Muscle of leg (tissue), 11 donors: ENCODE results near the gene HNRNPUL2. TPM values are rescaled to one million over a fixed set of nuclear protein-coding genes. Genes with fewer than 3 reads are reported as not detected.

Experiments
- DNase-seq: peaks from one replicate; pipeline ENCODE4 v3.0.0; 2013
- H3K27ac ChIP-seq: one replicate; pipeline ENCODE4 v1.5.1; 2013; ENCODE audit warnings: mild to moderate bottlenecking, low read length, control low read depth
- H3K27me3 ChIP-seq: one replicate; pipeline ENCODE4 v1.6.1; 2013; ENCODE audit warnings: low read length; ENCODE audit not compliant: control insufficient read depth, insufficient read depth
- H3K36me3 ChIP-seq: one replicate; pipeline ENCODE4 v1.6.1; 2013; ENCODE audit warnings: low read length; ENCODE audit not compliant: control insufficient read depth, insufficient read depth
- H3K4me1 ChIP-seq: one replicate; pipeline ENCODE4 v1.6.1; 2013; ENCODE audit warnings: low read length; ENCODE audit not compliant: control insufficient read depth, insufficient read depth
- H3K4me3 ChIP-seq: one replicate; pipeline ENCODE4 v1.5.1; 2013; ENCODE audit warnings: low read length, control low read depth
- H3K9me3 ChIP-seq: replicated peaks from 2 replicates; pipeline ENCODE4 v1.6.1; 2013; ENCODE audit warnings: low read depth, low read length; ENCODE audit not compliant: control insufficient read depth
- WGBS: methylation state at CpG from one replicate; pipeline ENCODE4 v1.1.5; 2013; ENCODE audit warnings: missing lambda C conversion rate; ENCODE audit not compliant: insufficient coverage; 5-methylcytosine and 5-hydroxymethylcytosine counted together
- polyA plus RNA-seq, 8 donors: library from polyadenylated mRNA; unstranded; fragments of 120-200 nt; gene quantifications; one replicate each; pipeline versions ENCODE4 v1.2.1 to v1.2.3, GENCODE V29; 2013; ENCODE audit warnings: inconsistent platforms in 1 of 8, low replicate concordance in 1 of 8; ENCODE audit not compliant: insufficient read length in 8 of 8, insufficient read depth in 1 of 8
- total RNA-seq: library from RNA; stranded (reverse); fragments of 120-200 nt; gene quantifications from one replicate; pipeline ENCODE4 v1.2.4, GENCODE V29; 2013

The HNRNPUL2 gene
- total and polyA plus RNA-seq, 9 donors, result 8.6 to 67.5 (median 48.2) TPM

DNA sequence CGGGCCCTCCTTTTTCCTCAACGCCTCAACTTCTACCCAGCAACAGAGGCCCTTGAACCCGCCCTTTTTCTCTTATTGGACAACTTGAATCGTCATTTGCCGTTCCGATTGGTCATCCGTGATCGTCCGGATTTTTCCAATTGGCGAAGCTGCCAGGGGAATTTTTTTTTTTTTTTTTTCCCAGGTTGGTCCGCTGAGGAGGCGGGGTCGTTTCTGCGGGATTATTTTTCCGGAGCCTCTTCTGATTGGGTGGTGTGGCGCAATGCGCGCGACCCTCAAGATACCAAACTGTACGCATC, 564 bp upstream of the HNRNPUL2 start:
- H3K36me3 ChIP-seq, result peaks cover 24% of the 10 kb centered on the region
- H3K4me3 ChIP-seq, result peak overlapping the region; percentile 84
- DNase-seq, result peak; percentile 100
- peak overlapping the region; percentile 99 for H3K27ac ChIP-seq
- H3K9me3 ChIP-seq, result no peaks in the 10 kb centered on the region
- WGBS, result 0% methylated on average over 19 of the region's 20 CpGs
- H3K4me1 ChIP-seq, result peaks cover 29% of the 10 kb centered on the region
- H3K27me3 ChIP-seq, result no peaks in the 10 kb centered on the region

DNA sequence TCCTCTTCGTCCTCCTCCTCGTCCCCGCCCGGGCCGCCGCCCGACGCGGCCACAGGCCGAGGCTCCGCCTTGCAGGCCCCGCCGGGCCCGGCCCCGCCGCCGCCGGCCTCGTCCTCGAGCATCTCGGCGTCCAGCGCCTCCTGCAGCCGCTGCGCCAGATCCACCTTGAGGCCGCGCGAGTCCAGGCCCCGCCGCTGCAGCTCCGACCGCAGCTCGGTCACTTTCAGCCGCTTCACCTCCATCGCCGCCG, 417 bp downstream of the HNRNPUL2 start:
- peaks cover 33% of the 10 kb centered on the region for H3K36me3 ChIP-seq
- WGBS, result 0% methylated on average over 37 of the region's 37 CpGs

DNA sequence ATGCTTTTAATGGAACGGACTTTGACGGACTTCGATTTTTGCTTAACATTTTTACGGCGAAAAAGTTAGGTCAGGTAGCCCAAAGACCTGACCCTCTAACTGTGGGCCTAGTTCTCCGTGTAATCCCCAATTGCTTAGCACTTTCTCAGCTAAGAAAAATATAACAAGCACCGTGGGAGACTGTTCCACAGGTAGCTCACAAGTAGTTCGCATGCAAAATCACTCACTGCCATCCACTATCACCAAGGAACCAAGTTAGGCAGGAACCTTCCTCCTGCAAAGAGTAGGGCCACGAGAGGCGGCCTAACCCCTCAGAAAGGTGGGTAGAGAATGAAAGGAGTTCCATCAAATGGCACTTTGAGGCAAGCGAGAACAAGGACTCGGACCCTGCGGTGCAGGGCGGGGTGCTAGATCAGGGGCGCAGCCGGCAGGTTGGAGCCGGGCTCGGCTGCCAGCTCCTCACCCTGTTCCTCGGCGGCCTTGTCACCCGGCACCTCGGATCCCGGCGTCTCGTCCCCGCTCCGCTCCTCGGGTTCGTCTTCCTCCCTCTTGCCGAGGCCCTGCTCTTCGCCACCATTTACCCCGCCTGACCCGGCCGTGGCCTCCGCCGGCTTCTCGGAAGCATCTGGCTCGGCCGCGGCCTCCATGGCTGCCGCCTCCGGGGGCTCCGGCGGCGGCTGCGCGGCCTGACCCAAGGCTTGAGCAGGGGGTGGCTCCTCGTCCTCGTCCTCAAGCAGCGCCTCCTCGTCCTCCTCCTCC, 922 bp downstream of the HNRNPUL2 start:
- DNase-seq, result no peak
- no peaks in the 10 kb centered on the region for H3K27me3 ChIP-seq
- no peaks in the 10 kb centered on the region for H3K9me3 ChIP-seq
- under 1% methylated on average over 49 of the region's 51 CpGs for WGBS
- peaks cover 36% of the 10 kb centered on the region for H3K36me3 ChIP-seq
- H3K4me1 ChIP-seq, result peaks cover 29% of the 10 kb centered on the region
- H3K27ac ChIP-seq, result peak overlapping the region; percentile 99
- peak overlapping the region; percentile 84 for H3K4me3 ChIP-seq

More for the DNA sequence above, 417 bp downstream of the HNRNPUL2 start:
- Histone ChIP-seq H3K27ac (peak overlapping the region; percentile 99), H3K27me3 (no peaks in the 10 kb centered on the region), H3K4me1 (peaks cover 29% of the 10 kb centered on the region), H3K4me3 (peak overlapping the region; percentile 84), H3K9me3 (no peaks in the 10 kb centered on the region)
- no peak for DNase-seq

DNA sequence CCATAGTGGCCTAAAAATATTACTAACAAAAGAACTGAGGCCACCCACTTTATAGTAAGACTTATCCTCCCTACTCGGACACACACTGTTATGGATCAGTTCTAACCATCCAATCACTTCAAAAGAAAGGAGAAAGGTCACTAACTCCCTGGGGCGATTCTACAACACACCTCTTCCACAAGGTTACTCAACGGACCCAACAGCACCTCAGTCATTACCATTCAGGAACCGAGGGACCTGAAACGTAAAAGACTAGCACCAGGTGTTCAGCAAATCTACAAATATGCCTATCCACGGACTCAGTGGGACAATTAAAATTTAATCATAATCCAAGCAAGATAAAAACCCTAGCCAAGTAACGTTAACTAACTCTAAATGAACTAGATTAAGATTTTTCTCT, 1.6 kb downstream of the HNRNPUL2 start:
- DNase-seq, result no peak
- peak overlapping the region; percentile 40 for H3K27ac ChIP-seq
- 4% methylated on average over 4 of the region's 7 CpGs for WGBS
- peaks cover 26% of the 10 kb centered on the region for H3K4me1 ChIP-seq
- H3K9me3 ChIP-seq, result no peaks in the 10 kb centered on the region
- H3K4me3 ChIP-seq, result peak overlapping the region; percentile 84
- peaks cover 39% of the 10 kb centered on the region for H3K36me3 ChIP-seq
- no peaks in the 10 kb centered on the region for H3K27me3 ChIP-seq

DNA sequence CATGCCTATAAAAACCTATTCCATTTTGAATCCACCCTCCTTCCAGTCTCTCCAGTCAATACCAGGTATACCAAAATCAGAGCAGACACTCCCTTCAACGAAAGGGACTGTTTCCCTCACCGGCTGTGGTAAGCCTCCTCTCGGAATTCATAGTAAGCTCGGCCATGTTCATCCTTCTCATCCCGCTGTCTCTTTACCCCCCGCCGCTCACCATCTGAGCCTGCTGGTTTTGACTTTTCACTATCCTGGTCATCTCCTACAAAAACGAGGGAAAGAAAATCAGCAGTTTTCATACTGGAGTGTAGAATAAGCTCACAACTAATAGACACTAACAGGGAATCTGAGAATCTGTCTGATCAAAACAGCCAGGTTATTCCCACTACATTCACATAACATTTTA, 3.1 kb downstream of the HNRNPUL2 start:
- DNase-seq, result no peak
- H3K27ac ChIP-seq, result no peak overlapping the region
- H3K4me3 ChIP-seq, result no peak overlapping the region
- H3K9me3 ChIP-seq, result no peaks in the 10 kb centered on the region
- H3K27me3 ChIP-seq, result no peaks in the 10 kb centered on the region
- H3K4me1 ChIP-seq, result peaks cover 15% of the 10 kb centered on the region
- WGBS, result 58% methylated on average over 7 of the region's 8 CpGs
- peaks cover 49% of the 10 kb centered on the region for H3K36me3 ChIP-seq

DNA sequence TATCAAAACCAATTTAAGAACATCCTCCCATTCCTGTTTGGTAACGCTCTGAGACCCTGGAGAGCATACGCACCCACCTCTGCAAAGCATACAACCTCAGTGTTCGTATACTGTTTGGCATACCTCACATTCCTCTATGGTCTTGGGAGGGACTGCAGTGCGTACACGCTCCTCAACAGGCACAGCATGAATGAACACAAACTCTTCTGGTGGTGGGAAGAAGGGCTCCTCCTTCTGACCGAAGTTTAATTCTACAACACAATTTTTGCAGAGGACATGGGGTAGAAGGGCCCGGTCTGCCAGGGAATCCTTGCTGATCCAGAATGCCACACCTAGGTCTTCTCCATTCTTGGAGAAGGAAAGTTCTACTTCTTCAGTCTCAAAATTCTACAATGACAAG, 5.3 kb downstream of the HNRNPUL2 start:
- no peak overlapping the region for H3K27ac ChIP-seq

DNA sequence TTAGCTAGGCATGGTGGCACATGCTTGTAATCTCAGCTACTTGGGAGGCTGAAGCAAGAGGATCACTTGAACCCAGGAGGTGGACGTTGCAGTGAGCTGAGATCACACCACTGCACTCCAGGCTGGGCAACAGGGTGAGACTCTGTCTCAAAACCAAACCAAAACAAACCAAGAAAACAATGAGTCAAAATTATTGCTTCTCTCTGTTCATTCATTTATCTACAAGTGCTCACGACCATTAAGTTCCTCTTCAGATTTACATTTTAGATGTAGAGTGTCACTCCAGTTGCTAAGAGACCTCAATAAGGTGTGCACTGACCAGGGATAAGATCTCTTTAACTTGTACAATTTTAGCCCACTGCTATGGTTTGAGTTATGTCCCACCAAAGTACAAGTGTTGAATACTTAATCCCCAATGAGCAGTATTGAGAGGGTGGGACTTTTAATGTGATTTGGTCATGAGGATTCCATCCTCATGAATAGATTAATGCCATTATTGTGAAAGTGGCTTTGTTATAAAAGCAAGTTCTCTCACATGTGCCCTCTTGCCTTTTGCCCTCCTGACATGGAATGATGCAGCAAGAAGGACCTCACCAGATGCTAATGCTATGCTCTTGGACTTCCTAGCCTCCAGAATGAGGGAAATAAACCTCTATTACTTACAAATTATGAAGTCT, 7.8 kb downstream of the HNRNPUL2 start:
- Histone ChIP-seq H3K27me3 (no peaks in the 10 kb centered on the region), H3K4me3 (no peak overlapping the region), H3K4me1 (peaks cover 3% of the 10 kb centered on the region), H3K27ac (no peak overlapping the region), H3K9me3 (no peaks in the 10 kb centered on the region), H3K36me3 (peaks cover 87% of the 10 kb centered on the region)
- no CpG with 5 or more reads among the region's 2 CpGs for WGBS
- DNase-seq, result no peak

More for the DNA sequence above, 5.3 kb downstream of the HNRNPUL2 start:
- Histone ChIP-seq H3K9me3 (no peaks in the 10 kb centered on the region), H3K4me3 (no peak overlapping the region), H3K36me3 (peaks cover 66% of the 10 kb centered on the region), H3K4me1 (peaks cover 10% of the 10 kb centered on the region), H3K27me3 (no peaks in the 10 kb centered on the region)
- WGBS, result 70% methylated on average over 2 of the region's 7 CpGs
- DNase-seq, result no peak

DNA sequence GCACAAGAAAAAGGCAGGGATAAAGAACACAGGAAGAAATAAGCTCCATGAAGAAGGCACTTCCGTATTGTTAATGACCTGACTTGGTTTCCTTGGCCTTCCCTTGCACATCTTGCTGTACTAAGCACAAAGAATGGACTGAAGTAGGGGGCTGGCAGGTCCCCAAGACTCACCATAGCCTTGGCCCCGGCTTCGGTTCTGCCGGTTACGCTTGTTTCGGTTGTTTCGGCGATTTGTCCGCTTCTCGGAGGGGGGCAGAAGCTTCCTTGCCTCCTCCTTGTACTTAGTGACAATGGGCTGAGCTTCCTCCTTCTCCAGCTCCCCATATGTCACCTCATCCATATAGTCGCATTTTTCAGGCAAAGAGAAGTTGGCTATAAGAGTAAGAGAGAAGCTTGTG, 10.4 kb downstream of the HNRNPUL2 start:
- Histone ChIP-seq H3K27me3 (no peaks in the 10 kb centered on the region), H3K4me3 (no peak overlapping the region), H3K4me1 (no peaks in the 10 kb centered on the region), H3K27ac (no peak overlapping the region), H3K36me3 (peaks cover 88% of the 10 kb centered on the region), H3K9me3 (no peaks in the 10 kb centered on the region)
- 92% methylated on average over 9 of the region's 11 CpGs for WGBS
- no peak for DNase-seq

DNA sequence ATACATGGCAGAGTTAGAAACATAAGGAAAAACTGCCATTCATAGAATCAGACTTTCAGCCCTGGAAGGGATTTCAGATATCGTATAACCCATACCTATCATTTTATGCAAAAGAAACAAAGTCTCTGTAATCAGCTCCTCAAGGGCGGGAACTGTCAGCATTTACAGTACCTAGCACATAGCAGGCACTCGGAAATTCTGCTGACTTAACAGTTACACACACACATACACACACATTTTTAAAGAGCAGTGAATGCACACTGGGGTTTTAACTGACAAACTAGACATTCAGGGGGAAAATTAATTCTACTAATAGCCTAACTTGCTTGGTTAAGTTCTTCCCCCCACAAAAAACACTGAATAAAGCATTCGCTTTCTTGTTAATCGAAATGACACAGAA, 11.1 kb downstream of the HNRNPUL2 start:
- no peaks in the 10 kb centered on the region for H3K27me3 ChIP-seq
- H3K4me1 ChIP-seq, result no peaks in the 10 kb centered on the region
- no peaks in the 10 kb centered on the region for H3K9me3 ChIP-seq
- H3K36me3 ChIP-seq, result peaks cover 87% of the 10 kb centered on the region
- 100% methylated on average over 2 of the region's 5 CpGs for WGBS
- H3K27ac ChIP-seq, result no peak overlapping the region
- H3K4me3 ChIP-seq, result no peak overlapping the region
- DNase-seq, result no peak

DNA sequence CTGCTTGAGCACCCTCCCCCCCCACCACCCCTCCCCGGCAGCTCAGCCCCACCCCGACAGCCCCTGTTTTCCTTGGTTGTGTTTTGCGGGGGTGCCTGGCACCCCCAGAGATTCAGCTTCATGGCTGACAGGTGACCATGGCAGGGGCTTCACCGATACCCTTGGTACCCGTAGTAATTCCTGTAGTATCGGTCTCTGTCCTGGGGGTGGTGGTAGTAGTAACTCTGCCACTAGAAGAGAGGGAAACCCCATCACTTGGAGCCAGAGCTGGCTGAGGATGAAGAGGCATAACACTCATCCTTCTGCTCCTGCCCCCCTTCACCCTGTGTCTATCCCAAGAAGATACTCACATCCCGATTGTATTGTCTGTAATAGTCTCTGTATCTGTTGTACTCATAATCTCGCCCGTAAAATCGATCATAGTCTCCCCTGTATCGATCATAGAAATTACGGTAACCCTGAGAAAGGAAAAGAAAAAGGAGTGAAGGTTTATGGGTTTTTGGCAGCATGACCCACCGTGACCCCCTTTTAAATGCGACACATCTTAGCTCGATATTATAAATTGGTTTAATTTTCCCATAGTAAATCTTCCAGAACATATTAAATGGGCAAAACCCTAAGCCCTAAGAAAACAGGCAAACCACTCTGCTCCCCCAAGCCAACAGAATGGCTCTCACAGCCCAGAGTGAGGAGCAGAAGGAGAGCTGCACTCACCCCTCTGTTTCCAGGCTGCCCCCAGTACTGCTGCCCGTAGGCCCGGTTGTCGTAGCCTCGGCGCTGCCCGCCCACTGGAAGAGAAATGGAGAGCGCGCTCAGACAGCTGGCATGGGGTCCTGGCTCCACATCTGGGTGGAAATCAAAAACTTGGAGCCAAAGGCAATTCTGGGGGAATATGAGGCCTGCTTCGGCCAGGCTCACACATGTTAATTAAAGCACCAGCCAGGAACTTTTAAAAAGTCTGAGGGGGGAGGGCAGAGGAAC, 11.8 kb downstream of the HNRNPUL2 start:
- peaks cover 86% of the 10 kb centered on the region for H3K36me3 ChIP-seq
- DNase-seq, result no peak
- H3K27ac ChIP-seq, result no peak overlapping the region
- peaks cover 2% of the 10 kb centered on the region for H3K4me1 ChIP-seq
- 77% methylated on average over 9 of the region's 24 CpGs for WGBS
- no peaks in the 10 kb centered on the region for H3K27me3 ChIP-seq
- no peak overlapping the region for H3K4me3 ChIP-seq
- no peaks in the 10 kb centered on the region for H3K9me3 ChIP-seq
